OCI-LY7 (cell line): ENCODE measurements around the gene ELOVL7.

Source experiments
- EZH2phosphoT487 ChIP-seq: fragments of 200-600 bp; sonication (generic); IDR thresholded peaks from 2 replicates; pipeline ENCODE4 v1.6.1; 2018; ENCODE audit warnings: low read depth, borderline replicate concordance, mild to moderate bottlenecking, mixed run types, antibody characterized with exemption, low read length, moderate library complexity, mixed read lengths
- TF ChIP-seq, protein P1 (sequence below): fragments of 200-600 bp; sonication (generic); conservative IDR thresholded peaks from 2 replicates; pipeline ENCODE4 v1.5.1; 2014; ENCODE audit warnings: mild to moderate bottlenecking, antibody characterized with exemption, low read length, moderate library complexity, mixed read lengths

- TF ChIP-seq, protein P1, sequence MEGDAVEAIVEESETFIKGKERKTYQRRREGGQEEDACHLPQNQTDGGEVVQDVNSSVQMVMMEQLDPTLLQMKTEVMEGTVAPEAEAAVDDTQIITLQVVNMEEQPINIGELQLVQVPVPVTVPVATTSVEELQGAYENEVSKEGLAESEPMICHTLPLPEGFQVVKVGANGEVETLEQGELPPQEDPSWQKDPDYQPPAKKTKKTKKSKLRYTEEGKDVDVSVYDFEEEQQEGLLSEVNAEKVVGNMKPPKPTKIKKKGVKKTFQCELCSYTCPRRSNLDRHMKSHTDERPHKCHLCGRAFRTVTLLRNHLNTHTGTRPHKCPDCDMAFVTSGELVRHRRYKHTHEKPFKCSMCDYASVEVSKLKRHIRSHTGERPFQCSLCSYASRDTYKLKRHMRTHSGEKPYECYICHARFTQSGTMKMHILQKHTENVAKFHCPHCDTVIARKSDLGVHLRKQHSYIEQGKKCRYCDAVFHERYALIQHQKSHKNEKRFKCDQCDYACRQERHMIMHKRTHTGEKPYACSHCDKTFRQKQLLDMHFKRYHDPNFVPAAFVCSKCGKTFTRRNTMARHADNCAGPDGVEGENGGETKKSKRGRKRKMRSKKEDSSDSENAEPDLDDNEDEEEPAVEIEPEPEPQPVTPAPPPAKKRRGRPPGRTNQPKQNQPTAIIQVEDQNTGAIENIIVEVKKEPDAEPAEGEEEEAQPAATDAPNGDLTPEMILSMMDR, result no peak
- TF ChIP-seq EZH2phosphoT487, result no peak
These were observed 16.9 kb downstream of the ELOVL7 start for GRCh38 chr5:60827201-60827600.
